GM19372 (cell line): ENCODE measurements around the gene TMEM37.
"Not testable (repeated sequence)": the region's sequence is repeated elsewhere in the genome, so short reads cannot be mapped to it uniquely, and the experiment has no call there.

ENCODE experiments used
- ATAC-seq: cut with Tn5 transposase; IDR thresholded peaks from one replicate; pipeline ENCODE4 v1.9.1; 2021; ENCODE audit warnings: mild to moderate bottlenecking, low read depth, moderate library complexity; ENCODE audit not compliant: unreplicated experiment

TMEM37 gene, protein sequence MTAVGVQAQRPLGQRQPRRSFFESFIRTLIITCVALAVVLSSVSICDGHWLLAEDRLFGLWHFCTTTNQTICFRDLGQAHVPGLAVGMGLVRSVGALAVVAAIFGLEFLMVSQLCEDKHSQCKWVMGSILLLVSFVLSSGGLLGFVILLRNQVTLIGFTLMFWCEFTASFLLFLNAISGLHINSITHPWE

DNA sequence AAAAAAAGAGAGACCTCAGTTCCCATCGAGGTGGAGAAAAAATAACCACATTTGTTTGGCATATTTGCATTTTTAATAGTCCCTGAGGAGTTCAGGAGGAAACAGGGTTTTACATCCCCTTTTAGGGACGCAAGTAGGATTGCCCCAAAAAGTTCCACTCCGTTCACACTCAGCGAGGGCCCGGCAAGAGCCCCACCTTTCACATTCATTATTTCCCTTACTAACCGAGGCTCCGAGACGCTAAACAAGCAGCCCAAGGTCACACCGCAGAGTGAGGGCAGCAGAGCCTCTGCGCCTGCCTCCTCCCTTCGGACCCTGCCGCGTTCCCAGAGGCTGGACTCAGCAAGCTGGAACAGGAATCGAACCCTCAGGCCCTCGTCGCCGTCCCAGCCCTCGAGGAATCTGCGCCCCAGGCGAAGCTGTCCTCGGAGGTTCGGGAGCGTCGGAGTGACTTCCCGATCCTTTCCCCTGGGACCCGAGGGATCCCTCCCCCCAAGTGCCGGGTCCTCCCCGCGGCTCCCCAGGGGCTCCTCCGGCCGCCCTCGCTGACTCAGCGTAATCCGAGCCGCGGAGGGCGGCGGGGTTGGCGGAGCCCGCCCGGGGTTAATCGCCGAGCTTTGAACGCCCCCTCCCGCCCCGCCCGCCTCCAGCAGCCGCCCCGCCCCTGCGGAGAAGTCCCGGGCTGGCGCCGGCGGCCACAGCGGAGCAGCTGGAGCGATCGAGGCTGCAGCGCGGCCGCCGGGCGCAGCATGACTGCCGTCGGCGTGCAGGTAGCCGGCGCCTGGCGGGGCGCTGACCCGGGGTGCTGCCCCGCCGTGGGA, at the start of gene TMEM37:
Gene TMEM37 (plus strand): TSS at position 700 of the 821 bp plus-strand sequence. CDS start 50 bp downstream, at position 750.
- peak; percentile 57 for ATAC-seq

DNA sequence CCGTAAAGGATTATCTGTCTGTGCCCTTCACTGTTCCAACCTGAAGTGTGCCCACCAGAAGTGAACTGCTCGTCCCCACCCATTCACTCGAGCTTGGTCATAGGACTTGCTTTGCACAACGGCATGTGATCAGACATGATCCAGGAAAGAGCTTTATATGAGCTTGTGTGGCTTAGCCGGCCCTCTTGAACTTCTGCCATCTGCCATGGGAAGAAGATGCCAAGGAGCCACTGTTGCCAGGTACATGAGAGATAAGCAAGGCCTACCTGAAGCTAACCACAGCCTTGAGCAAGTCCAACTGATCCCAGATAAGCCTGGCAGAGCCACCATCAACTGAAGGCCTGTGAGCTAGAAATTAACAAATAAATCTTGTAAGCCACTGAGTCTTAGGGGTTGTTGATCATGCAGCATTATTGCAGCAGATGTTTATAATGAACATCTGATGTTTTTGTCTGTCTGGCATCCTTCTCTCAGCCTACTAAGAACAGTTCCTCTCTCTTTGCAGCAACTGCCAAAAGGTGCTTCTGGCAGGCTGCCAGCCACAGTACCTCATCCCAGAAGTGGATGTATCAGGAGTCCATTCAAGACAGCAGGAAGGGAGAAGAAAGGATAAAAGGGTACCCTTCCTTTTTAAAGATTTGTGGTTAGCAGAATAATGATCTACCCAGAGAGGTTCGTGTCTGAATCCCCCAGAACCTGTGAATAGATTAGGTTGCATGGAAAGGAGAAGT, 48.1 kb upstream of the TMEM37 start:
- ATAC-seq: no peak

DNA sequence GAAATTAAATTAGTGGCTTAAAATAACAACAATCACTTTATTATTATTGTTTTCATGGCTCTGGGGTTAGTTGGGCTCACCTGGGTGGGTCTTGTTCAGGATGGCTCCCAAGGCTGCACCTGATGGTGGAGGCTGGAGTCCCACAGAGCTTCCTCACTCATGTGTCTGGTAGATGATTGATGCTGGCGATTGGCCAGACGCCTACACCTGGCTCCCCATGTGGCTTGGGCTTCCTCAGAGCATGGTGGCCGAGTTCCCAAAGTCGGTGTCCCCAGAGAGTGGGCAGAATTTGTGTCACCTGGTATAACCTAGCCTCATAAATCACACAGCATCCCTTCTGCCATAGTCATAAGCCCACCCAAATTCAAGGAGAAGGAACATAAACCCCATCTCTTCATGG, 46.7 kb upstream of the TMEM37 start:
- no peak for ATAC-seq

DNA sequence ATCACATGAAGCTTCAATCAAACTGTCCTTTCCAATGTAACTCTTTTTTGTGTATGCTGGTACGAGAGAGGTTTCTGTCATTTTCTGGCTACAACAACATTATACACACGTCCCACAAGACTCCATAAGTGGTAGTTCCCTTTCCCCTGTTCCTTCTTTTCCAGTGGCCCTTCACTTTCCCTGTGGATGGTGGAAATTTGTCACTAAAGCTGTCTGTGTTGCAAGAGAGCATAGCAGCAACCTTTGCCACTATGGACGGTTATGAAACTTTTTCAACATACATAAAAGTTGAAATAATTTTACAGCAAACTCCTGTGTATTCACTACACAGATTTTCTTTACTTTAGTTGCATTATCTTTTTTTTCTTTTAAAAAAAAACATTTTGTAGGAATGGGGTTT, 46.2 kb upstream of the TMEM37 start:
- no peak for ATAC-seq

DNA sequence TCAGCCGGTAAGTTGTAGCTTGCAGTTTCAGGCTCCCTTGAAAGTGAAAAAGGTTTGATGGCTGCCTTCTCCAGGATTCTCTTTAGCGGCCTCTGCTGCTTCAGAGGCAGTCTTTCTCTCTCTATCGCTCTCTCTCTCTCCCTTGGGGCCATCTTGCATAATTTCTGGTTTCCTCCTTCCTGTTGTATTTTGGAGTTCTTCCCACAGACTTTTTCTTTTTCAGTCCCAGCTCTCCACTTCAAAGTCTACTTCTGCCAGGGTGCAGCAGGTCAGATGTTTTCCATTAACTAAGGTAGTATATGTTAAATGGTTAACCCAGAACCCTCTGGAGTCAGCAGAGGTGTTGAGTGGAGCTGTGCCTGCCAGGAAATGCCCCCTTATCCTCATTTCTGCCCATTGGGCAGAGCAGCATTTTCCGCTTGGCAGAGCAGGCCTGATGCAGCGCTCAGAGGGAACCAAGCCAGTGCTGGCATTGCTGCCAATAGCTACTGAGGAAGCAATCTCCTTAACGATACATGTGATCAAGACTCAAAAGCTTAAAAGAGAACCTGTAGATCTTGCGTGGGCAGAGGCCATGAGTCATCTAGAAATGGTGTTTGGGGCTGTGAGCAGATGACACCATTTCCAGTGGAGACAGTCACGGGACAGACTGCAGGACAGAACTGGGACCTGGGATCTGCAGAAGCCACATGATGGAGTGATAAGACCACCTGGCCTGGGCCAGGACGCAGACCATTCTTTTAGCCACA, 44.1 kb upstream of the TMEM37 start:
- ATAC-seq: peak; percentile 77

DNA sequence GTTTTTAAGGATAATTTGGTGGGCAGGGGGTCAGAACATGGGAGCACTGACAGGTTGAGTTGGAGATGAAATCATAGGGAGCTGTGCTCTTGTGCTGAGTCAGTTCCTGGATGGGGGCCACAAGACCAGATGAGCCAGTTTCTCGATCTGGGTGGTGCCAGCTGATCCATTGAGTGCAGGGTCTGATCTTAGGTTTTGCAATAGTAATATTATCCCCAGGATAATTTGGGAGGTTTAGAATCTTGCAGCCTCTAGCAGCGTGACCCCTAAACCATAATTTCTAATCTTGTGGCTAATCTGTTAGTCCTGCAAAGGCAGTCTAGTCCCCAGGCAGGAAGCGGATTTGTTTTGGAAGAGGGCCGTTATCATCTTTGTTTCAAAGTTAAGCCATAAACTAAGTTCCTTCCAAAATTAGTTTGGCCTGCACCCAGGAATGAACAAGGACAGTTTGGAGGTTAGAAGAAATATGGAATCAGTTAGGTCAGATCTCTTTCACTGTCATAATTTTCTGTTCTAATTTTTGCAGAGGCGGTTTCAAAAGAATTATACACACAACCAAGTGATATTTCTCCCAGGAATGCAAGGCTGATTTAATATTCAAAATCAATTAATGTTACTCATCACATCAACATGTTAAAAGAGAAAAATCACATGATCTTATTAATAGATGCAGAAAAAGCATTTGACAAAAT, 41.9 kb upstream of the TMEM37 start:
- no peak for ATAC-seq

DNA sequence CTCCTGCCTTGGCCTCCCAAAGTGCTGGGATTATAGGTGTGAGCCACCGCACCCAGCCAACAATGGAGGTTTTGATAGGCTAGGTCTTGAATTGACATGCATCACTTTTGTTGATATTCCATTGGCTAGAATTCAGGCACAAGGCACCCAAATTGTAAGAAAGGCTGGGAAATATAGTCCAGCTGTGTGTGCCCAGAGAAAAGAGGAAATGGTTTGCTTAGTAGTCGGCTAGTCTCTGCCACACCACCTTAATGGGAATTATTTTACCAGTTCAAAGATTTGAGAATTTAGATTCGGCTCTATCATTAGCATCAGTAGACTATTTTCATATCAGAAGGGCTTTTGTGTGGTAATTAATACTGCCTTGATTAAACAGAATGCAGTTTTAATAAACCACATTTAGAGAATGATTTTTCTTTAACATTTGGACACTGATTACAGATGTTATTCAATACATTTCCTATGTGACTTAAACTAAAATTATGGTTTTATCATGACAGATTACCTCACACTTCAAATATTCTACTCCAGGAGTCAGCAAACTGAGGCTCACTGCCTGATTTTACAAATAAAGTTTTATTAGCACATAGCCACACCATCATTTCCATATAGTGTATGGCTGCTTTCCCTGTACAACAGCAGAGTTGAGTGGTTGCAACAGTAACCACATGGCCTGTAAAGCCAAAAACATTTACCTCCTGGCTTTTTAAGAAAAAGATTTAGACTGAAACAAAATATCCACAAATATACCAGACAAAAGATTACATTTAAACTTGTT, 37.5 kb upstream of the TMEM37 start:
- ATAC-seq: no peak

DNA sequence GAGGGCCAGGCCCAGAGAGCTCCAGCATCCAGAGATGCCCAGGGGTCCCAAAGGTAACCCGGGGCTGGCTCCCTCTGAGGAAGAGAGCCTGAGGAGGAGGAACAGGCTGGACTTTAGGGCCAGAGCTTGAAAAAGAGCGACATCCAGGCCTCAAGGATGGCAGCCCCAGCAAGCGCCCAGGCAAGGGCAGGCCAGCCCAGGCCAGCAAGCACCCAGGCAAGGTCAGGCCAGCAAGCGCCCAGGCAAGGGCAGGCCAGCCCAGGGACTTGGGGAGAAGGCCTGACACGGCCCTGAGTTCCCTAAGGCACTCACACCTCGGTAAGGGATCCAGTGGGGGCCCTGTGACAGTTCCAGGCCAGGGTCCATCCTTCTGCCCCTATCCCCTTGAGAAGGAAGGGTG, 34.5 kb upstream of the TMEM37 start:
- no peak for ATAC-seq

DNA sequence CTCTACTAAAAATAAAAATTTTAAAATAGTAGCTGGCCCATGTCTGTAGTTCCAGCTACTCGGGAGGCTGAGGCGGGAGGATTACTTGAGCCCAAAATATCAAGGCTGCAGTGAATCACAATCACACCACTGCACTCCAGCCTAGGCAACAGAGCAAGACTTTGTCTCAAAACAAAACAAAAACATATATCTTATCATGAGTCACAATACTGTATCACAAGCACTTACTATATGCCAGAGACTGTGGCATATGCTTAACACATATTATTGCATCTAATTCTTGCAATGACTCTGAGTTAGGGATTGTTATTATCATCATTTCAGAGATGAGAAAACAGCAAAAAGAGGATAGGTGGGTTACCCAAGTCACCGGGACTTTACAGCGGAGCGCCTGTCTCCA, 29.5 kb upstream of the TMEM37 start:
- ATAC-seq: no peak

DNA sequence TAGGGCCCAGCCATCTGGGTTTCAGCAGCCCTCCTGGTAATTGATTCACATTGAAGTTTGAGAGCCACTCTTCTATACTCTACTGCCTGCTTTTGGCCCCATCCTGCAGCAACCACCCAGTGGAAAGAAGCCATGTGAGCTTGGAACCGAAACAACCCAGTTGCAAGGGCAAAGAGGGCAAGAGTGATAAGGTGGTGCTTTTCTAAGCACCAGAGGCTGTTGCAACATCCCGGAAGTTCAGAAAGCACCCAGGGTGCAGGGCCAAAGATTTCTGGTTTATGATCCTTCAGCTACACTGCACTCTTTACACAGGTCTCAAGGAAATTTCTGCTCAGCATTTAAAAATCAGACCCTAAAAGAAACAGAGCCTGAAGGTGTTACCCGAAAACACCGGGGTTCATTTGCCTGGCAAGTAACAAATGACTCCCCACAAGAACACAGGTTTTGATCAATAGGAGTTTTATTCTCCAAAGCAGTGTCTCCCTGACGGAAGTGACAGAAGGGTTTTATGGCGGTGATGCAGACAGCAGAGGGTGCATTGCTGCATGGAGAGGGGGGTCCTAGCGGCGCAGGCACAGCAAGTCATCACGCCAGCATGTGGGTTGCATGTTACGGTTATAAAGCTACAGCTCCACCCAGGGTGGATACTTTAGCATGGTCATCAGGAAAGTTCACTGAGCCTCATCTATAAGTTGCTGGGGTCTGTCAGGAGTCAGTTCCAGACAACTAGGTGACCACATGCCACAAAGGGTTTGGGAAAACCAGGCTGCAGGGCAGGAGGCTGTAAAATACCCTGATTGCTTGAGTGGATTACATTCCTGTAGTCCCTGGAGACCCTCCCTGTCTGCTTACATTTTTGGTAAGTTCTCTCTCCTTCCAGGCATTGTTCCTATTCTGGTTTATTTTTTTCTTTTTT, 28.8 kb upstream of the TMEM37 start:
- no peak for ATAC-seq

DNA sequence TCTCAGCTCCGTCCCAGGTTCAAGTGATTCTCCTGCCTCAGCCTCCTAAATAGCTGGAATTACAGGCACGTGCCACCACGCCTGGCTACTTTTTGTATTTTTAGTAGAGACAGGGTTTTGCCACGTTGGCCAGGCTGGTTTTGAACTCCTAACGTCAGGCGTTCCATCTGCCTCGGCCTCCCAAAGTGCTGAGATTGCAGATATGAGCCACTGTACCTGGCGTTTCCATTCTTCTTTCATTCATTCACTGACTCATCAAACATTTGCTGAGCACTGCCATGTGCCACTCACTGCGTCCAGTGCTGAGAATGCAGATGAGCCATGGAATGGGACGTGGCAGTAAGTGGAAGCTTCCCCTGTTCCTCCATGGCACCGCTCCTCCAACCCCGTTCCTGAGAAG, 28.0 kb upstream of the TMEM37 start:
- not testable (repeated sequence) for ATAC-seq

DNA sequence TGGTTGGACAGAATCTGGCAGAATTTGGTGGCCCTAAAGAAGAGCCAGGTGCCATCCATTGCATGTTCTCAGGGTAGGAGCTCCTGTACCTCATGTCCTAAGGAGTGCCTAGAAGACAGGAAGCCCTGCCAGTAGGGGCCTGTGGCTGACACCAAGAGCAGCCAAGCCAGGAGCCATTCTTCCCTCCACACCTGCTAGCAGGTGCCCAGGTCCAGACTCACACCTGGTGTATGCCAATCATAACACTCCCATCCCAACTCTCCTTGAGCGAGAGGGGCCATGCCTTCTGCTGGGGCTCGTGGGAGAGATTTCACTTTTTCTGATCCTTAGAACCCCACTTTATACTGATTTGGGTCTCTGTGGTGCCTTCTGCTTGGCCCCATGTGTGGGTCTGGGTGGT, 26.5 kb upstream of the TMEM37 start:
- no peak for ATAC-seq

DNA sequence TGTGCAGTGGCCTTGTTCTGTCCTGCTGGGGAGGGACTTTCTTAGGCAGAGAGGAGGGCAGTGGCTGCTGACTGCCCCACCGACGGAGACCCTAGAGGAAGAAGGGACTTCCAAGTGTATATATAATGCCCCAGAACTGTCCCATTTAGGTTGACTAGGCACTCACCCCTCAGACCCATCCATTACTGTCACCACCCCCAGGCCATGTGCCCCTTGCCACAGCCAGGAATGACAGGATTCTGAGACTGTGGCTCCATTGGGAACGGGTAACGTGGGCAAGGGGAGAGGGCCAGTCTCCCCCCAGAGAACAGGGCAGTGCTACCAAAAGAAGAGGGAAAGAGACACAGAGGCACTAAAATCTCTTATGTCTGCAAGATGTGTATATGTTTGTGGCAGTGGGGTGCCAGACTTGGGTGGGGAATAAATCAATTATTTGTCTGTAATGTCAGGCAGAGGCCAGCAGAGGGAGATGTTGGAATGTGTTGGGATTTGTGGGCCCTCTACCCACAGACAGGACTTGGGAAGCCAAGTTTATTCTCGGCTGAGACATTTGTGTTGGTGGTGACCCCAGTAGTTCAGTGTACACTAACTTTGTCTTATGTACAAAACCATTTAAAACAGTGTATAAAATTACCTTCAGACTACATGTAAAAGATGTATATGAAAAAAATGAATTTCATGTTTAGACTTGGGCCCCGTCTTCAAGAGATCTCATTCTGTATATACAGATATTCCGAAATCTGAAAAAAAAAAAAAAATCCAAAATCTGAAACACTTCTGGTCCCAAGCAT, 24.0 kb upstream of the TMEM37 start:
- peak; percentile 64 for ATAC-seq

DNA sequence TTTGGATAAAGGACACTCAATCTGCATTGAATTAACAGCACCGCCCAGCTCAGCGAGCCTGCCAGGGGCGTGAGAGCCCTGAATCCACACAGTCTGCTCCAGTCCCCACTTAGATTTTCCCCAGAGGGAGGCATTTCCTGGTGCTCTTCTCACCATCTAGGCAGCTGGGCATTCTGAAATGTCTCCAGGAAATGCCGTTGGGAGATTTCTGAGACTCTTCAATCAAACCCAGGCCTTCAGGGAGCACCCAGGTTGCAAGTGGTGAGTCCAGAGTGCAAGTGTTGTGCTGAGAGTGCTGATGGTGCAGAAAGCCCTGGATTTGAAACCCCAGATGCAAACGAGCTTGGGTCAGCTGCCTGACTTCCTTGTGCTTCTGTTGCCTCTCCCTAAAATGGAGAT, 23.4 kb upstream of the TMEM37 start:
- ATAC-seq: no peak

DNA sequence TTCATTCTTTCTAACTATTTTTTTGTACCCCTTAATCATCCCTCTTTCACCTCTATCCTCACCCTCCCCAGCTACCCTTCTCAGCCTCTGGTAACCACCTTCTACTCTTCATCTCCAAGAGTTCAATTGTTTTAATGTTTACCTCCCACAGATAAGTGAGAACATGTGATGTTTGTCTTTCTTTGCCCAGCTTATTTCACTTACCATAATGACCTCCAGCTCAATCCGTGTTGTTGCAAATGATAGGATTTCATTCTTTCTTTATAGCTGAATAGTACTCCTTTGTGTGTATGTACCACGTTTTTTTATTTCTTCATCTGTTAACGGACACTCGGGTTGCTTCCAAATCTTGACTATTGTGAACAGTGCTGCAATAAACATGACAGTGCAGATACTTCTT, 22.1 kb upstream of the TMEM37 start:
- no peak for ATAC-seq

DNA sequence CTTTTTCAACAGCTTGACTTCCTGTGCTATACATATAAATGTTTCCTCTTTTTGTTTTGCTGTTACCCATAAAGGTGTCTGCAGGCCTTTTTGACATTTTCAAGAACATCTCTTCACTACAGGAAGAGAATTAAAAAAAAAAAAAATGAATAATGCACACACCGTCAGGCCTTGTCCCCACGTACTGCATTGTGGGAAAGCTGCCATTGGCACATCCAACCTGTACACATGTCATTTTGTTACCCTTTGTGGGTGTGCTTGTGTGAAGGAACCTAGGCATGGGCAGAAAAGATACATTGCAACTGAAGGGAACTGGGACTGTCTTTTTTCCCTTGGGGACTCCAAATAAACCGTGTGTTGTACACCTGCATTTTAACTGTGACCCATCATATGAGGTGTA, 16.8 kb upstream of the TMEM37 start:
- no peak for ATAC-seq

DNA sequence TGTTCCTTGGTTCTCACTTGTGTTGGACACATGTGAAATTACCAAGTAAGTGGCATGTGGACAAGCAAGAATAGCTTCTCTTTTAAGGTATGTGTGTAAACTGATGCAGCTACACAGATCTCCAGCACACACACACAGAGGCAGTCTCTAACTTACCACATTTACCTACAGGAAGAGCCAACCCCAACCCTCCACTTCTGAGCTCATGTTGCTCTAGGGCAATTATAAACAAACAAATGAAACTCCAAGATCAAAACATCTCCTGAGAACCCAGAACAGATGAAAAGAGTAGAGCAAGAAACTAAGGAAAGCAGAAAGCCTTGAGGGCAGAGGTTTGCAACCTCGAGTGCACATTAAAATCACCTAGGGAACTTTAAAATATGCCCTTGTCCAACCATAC, 16.0 kb upstream of the TMEM37 start:
- no peak for ATAC-seq
